HG03064 (cell line): ENCODE results near the gene TUT7.
A peak's percentile ranks its signal among the peaks of the same experiment; 100 is the strongest.
"Not testable (repeated sequence)": the region's sequence is repeated elsewhere in the genome, so short reads cannot be mapped to it uniquely, and the experiment has no call there.

Experiments
- ATAC-seq: cut with Tn5 transposase; IDR thresholded peaks from one replicate; pipeline ENCODE4 v1.9.1; 2021; ENCODE audit warnings: low read depth; ENCODE audit not compliant: unreplicated experiment

Gene TUT7

DNA sequence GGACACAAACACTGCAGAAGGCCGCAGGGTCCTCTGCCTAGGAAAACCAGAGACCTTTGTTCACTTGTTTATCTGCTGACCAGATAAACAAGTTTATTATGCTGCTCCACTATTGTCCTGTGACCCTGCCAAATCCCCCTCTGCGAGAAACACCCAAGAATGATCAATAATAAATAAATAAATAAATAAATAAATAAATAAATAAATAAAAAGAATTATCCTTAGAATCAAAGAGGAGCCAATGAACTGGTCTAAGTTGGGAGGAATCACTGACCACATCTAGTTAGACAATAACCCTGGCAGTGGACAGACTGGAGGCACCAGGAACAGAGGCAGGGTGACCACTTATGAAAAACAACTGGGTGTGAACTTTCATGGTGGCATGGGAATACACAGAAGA lies 41.3 kb downstream of the TUT7 start:
- not testable (repeated sequence) for ATAC-seq

DNA sequence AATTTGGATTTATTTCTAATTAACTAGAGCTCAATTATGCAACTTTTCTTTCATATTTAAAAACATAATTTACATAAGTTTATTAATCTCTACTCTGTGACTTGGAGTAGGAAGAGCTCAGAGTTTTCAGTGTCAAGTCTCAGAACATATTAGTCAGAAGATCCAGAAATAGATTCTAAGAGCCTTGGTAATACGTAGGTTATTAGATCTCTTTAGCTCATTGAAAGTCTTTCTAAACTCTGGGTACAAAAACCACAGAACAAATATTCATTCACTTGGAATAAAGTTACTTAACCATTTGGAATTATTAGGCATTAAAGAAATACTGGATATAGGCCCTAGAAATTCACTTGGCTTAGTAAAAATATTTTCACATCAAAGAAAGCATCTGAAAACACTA lies 45.5 kb downstream of the TUT7 start:
- no peak for ATAC-seq

DNA sequence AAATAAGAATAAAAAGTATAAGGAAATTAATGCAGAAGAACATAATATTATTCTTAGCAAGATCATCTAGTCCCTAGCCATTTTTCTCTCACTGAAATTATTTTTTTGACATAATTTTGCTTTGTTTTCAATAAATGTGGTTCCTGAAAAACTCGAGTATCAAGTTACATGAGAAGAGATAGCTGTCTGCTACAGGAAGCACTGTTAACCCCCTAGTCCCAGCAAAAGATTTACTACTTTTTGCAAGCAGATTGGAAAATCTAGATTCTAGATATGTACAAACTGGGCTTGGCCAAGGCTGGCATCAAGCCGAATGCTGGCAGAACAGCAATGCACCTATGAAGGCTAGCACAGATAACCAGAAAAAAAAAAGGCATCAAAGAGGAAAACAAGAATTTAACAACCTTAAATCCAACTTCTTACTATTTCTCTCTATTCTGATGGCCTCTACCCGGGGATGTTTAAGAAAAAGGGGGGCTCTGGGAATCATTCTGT lies 49.9 kb downstream of the TUT7 start:
- ATAC-seq = no peak

DNA sequence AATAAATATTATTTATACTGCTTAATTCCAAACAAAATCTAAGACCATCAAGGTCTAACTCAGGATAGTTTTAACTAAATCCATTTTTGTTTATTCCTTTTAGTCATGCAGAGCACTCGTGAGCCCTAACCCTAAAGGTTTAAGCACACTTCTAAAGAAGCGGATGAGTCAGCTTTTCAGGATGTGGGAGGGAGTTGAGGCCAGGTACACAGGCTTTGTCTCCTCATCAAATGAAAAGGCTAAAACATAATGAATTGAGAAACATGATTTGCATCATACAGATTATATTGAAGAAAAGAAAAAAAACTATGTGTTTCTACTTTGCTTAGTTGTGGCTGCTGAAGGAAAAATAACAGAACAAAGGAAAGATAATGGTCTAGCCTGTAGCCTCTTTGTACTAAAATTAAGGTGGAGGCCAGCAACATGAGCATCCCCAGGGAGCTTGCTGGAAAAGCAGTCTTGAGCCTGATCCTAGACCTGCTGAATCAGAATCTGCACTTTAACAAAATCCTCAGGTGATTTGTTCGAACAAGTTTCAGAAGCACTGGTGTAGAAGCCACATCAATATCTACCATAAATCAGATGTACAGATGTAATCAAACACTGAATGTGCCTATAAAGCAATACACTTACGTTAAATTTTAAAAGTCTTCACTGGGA lies 50.8 kb downstream of the TUT7 start:
- no peak for ATAC-seq

DNA sequence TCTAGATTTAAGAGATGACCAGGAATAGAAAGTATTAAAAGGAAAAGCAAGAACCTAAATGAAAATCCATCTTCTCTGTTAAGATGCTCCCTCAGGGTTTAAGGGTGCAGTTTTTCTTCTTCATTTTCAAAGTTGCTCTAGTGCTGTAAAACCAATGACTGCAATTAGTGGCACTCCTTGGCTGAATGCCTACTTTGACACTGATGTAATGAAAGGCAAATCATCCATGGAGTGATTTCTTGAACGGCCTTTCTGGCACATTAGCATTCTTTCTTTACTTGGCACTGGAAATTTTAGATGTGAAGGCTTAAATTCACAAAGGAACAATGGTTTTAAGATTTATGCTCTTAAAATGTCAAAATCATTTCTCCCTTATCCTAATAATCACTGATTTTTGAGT lies 52.5 kb downstream of the TUT7 start:
- ATAC-seq = no peak

DNA sequence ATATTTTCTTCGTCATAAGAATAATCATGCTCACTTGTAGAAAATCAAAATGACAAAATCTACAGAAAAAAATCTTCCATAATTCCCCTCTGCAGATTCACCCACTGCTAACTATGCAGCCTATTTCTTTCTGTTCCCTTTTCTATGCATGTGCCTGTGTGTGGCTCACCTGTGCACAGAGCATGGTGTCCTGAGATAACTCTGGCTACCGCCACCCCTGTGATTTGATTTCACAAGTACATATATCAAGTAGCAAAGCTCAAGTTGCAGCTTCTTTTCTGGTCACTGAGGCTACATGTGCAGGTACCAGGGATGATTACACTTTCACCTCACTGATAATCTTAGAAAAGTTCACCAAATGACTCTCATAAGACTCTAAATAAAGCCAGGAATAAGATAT lies 53.5 kb downstream of the TUT7 start:
- no peak for ATAC-seq

DNA sequence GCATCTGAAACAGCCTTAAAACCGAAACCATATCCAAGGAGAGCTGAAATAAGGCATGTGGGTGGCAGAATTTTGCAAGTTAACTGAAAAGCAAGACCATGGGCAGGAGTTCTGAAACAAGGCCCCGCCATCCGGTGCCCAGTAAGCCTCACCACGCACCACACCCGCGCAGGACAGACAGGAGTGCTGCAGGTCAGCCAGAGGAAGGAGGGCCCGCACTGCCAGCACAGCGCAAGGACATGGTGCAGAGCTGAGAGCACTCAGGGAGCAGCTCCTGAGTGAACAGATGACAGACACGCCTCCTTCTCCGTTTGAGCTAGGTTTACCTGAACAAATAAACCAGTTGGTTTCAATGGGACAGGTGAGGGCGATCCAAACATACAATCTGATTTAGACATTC lies 55.3 kb downstream of the TUT7 start:
- ATAC-seq = no peak

DNA sequence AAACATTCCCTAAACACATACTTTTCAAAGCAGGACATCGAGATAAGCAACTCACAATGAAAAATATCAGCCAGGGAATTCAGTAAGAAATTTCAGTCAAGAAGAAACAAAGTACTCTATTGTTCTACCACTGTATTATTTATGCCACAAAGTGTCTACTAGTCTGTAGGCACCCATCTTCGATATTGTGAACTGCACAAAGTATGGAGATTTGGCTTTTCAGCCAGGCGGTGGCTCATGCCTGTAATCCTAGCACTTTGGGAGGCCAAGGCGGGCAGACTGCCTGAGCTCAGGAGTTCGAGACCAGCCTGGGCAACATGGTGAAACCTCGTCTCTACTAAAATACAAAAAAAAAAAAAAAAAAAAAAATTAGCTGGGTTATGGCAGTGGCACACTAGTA lies 63.9 kb downstream of the TUT7 start:
- ATAC-seq = not testable (repeated sequence)

DNA sequence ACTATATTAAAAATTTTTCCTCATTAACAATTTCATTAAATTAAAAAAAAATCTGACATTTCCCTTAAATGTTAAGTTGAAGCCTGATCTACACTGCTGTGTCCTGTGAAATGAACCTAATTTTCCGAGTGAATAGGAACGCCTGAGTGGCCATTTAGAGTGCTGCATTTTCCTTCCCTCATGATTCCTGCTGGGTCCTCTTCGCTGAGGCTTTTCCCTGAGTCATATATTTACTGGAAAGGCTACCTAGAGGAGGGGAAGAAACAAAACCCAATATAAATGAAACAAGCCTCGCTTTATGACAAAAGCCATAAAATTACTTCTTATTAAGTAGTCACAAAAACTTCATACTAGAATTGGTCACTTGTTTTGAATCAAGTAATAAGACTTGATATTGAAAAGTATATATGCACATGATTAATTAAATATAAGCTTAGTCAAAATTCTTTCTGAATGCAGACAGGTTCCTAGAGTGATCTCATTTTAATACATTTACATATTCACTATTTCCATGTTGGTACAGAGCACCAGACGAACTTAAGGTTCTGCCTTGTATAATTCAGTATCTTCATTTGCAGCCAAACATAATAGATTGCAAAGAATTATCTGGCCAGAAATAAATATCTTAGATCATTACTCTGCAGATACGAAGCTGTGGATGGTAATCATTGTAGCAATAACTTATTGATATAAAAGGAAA lies 65.6 kb downstream of the TUT7 start:
- no peak for ATAC-seq

DNA sequence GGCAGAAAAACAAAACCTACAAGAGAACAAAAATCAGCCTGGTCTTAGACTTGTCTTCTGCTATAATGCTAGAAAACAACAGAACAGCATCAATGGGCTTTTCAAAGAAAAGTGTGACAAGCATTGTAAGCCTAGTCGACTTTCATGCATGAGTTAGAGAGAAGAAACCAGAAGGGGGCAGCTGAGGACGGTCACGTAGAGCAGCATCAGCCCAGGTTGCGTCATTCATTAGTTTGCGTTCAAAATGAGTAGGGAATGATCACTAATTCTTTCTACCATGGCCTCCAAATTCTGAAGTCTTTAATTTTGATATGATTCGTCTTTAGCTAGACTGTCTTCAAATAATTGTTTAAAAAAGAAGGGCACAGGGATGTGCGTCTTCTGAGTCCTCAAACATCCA lies 67.2 kb downstream of the TUT7 start:
- ATAC-seq = no peak

DNA sequence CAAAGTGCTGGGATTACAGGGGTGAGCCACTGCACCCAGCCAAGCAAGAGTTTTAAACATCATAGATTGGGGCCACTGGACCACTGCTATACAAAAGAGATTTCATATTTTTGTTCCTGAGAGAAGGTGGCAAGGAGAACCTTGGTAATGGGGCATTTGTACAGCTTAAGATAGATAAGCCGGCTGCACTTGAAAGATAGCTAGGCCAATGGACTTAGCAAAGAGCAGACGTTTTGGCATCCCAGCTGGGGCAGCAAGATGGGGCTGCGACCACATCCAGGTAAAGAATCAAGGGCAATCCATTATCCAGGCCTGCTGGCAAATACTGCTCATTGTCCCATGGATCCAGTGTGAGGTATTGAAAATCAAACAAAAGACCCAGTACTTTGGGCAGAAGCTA lies 67.9 kb downstream of the TUT7 start:
- ATAC-seq = no peak

DNA sequence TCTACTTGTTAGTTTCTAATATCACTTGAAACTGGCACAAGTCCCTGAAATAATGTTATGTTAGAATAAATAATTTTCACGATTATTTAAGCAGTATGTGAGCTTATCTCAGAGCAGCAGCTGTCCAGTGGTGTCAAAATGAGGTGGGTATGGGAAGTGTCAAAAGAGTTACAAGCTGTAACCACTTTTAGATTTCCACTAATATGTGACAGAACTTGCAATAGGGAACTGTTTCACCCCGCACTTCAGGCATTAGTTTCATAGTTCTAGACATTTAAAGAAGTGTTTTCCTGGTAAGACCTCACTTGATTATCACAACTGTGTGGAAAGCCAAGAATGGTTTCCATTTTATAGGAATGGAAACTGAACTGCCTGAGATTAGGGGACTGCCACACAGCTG lies 68.9 kb downstream of the TUT7 start:
- no peak for ATAC-seq

DNA sequence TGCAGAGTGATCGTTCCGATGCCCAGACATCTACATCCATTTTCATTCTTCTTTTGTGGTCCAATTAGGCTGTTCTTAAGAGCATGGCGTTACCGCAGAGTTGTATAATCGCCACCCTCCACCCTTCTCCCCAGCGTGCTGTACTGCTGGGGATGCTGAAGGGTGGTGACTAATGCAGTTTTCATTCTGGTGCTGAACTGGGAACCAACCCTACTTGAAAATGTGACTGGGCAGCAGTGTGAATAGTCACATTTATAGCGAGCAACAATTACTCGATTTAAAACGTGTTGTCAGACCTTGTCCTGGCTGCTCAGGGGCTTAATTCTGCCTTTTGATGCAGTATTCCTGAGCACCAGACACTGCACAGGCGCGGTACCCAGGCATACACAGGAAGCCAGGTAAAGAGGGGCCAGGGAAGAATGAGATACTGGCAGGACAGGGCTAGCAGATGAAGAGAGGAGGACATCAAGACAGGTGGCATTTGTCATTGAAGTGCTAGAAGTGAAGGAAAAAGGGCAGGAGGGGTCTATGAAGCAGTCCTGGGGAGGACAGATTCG lies 71.2 kb downstream of the TUT7 start:
- peak; percentile 8 for ATAC-seq

DNA sequence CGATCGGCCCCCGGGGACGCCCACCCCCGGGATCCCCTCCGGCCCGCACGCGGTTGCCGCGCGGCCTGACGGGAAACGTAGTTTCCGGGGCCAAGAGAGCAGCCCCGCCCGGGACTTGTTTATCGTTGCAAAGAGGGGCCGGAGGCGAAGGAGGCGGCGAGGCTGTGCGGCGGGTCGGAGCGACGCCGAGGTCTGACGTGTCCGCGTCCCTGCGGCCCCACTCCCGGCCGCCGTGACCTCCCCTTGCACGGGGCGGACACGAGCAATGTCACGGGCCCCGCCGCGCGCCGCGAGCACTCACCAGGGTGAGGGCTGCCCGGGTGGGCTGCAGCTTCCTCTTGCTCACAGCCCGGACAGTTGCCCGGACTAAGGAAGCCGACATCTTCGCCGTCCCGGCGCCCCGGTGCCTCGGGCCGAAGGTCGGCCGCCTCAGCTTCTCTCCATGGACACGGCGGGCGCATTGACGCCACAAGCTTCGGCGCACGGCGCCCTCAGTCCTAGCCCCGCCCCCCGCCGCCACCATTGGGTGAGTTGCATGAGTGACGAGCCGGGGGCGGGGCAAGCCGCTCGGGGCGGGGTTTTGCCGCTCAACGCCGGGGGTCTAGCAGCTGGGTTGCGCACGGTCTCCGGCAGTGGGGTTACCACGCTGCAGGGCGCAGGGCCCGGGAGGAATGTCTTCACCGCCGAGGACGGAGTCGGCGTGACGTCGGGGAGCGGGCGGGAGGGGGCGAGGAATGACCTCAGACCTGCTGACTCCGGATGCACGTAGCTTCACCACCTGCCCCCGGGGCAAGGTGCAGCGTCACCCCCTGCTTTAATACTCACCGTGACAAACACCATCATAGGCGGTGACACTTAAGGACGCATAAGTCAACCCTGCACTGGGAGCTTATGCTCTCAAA lies 71.9 kb downstream of the TUT7 start, which contains the start of gene ISCA1:
TSS of gene ISCA1 (minus strand) at position 462 of the 902 bp plus-strand sequence. CDS start at position 382, 80 bp downstream.
- peak; percentile 89 for ATAC-seq

DNA sequence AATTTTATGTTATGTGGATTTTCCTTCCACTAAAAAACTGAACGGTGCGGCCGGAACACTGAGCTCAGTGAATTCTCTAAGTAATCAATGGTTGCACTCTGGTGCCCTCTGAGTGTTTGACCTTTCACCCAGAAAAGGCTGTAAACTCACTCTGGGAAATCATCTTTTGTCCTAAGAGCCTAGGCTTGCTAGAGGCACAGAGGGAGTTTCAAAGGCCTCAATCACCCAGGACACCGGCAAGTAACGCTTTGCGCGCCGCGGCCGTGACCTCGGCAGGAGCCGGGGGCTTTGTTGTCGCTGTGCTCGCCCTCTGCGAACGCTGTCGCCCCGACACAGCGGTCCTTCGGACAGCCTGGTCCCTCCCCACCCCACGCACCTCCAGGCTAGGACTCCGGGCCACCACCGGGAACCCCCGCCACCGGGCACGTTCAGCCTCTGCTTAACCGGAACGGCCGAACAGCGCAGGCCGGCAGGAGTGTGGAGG lies 72.6 kb downstream of the TUT7 start:
- ATAC-seq = peak; percentile 31

DNA sequence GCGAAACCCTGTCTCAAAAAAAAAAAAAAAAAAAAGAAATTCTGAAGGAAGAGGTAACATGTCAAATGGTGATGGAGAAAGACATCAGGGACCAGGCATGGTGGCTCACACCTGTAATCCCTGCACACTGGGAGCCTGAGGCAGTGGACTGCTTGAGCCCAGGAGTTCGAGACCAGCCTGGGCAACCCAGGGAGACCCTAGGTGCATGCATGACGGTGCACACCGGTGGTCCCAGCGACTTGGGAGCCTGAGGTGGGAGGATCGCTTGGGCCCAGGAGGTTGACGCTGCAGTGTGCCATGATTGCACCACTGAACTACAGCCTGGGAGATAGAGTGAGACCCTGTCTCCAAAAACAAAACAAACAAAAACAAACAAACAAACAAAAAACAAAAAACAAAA lies 73.6 kb downstream of the TUT7 start:
- ATAC-seq = no peak

DNA sequence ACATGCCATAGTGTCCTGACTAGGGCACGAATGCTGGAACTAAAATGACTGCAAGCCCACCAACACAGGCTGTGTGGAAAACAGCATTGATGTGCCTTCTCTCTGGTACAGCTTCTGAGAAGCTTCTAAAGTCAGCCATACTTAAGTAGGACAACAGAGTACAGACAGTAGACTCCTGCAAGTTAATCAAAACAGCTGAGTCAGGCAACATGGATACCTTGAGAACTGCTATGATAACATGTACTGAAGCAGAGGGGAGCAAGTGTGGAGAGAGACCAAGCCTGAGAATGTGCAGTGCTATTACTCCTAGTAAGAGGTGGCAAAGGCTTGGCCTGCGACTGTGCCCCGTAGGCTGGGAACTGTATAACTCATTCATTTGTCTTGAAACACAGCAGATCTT lies 74.4 kb downstream of the TUT7 start:
- no peak for ATAC-seq

DNA sequence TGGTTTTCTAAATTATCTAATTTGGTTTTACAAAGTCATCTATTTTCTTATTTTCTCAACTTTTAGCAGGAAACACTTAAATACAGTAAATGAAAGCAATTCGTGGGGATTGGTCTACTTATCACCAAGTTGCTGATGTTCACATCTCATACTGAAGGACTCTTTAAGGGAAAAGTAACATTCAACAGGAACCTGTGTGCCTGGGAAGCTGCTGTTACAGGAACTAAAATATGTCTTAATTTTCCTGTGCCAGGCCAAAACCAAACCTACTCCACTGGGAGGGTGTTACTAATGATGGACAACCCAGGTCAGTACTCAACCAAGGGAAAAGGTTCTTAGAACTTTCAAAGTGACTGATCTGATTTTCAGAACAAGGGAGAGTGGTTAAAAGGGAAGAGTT lies 77.1 kb downstream of the TUT7 start:
- no peak for ATAC-seq

DNA sequence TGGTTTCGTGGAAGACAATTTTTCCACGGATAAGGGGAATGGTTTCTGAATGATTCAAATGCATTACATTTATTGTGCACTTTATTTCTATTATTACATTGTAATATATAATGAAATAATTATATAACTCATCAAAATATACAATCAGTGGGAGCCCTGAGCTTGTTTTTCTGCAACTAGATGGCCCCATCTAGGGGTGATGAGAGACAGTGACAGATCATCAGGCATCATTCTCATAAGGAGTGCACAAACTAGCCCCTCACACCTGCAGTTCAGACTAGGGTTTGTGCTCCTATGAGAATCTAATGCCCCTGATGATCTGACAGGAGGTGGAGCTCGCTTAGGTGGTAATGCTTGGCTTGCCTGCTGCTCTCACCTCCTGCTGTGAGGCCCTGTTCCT lies 78.2 kb downstream of the TUT7 start:
- ATAC-seq = no peak

DNA sequence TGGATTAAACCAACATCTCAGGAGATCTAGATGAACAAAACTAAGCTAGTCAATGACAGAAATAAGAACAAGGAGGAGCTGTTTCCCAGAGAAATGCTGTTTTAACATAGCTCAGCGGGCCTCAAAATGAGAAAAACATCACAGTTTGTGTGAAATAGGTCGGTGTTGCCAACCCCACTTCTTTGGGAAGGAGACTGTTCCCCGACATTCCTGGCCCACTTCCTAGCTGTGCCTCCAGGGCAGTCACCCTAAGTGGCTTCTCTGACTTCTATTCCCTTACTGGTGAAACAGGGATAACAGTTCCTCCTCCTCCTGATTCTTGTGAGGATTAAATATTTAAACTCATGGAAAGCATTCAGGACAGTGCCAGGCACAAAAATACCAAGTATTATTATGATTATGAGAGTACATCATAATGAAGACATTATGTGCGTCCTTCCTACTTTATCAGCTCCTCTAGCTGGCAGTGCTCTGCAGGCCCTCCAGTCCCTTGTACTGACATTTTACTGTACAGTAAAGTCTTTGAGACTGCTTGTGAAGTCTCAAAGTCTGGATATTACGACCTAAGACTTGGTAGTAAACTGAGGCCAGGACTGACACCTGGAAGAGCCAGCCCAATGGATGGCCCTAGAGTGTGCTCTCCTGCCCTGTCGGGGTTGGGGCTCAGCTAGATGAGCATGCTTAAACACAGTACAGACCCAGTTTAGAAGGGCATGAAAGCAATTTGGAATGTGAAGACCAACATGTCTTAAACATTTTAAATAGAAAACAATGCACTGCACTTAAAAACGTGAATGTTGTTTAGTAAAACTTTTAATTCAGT lies 79.2 kb downstream of the TUT7 start:
- ATAC-seq = no peak
